Smooth muscle cell (in vitro differentiated cells): ENCODE measurements around the gene ZNRD2. TPM values are rescaled to one million over a fixed set of nuclear protein-coding genes. Genes with fewer than 3 reads are reported as not detected.
A peak's percentile ranks its signal among the peaks of the same experiment; 100 is the strongest.

Experiments
- DNase-seq: peaks from one replicate; lab custom pipeline; 2025; ENCODE audit not compliant: unreplicated experiment; lab: John Stamatoyannopoulos, UW
- H2AFZ ChIP-seq: fragments of 200-600 bp; sonication (generic); 2 replicates; pipeline ENCODE4 v1.6.0; 2016; ENCODE audit warnings: antibody characterized with exemption, low read depth, mild to moderate bottlenecking
- H3F3A ChIP-seq: fragments of 200-600 bp; sonication (generic); 2 replicates; pipeline ENCODE4 v1.6.0; 2017; ENCODE audit warnings: antibody characterized with exemption, low read depth
- H3K27ac ChIP-seq: fragments of 200-600 bp; sonication (generic); 2 replicates; pipeline ENCODE4 v1.5.1; 2016; ENCODE audit warnings: low read depth, mild to moderate bottlenecking
- H3K27me3 ChIP-seq: fragments of 200-600 bp; sonication (generic); 2 replicates; pipeline ENCODE4 v1.6.1; 2016; ENCODE audit warnings: low read depth, mild to moderate bottlenecking
- H3K36me3 ChIP-seq: fragments of 200-600 bp; sonication (generic); 2 replicates; pipeline ENCODE4 v1.5.1; 2016; ENCODE audit warnings: low read depth
- H3K4me1 ChIP-seq: fragments of 200-600 bp; sonication (generic); 2 replicates; pipeline ENCODE4 v1.5.1; 2016; ENCODE audit warnings: low read depth
- H3K4me2 ChIP-seq: fragments of 200-600 bp; sonication (generic); 2 replicates; pipeline ENCODE4 v1.6.0; 2016; ENCODE audit warnings: mild to moderate bottlenecking
- H3K4me3 ChIP-seq: fragments of 200-600 bp; sonication (generic); 2 replicates; pipeline ENCODE4 v1.5.1; 2016; ENCODE audit warnings: mild to moderate bottlenecking
- H3K79me2 ChIP-seq: fragments of 200-600 bp; sonication (generic); 2 replicates; pipeline ENCODE4 v1.6.0; 2016; ENCODE audit warnings: low read depth, mild to moderate bottlenecking
- H3K9ac ChIP-seq: fragments of 200-600 bp; sonication (generic); 2 replicates; pipeline ENCODE4 v1.6.0; 2016; ENCODE audit warnings: low read depth
- H3K9me3 ChIP-seq: fragments of 200-600 bp; sonication (generic); replicated peaks from 2 replicates; pipeline ENCODE4 v1.5.1; 2016; ENCODE audit warnings: low read depth
- H4K20me1 ChIP-seq: fragments of 200-600 bp; sonication (generic); 2 replicates; pipeline ENCODE4 v1.6.0; 2016; ENCODE audit warnings: low read depth
- CTCF ChIP-seq: fragments of 200-600 bp; sonication (generic); IDR thresholded peaks from 2 replicates; pipeline ENCODE4 v1.5.1; 2017; ENCODE audit warnings: borderline replicate concordance, mild to moderate bottlenecking, antibody characterized with exemption; ENCODE audit not compliant: insufficient read depth, poor library complexity, severe bottlenecking
- WGBS: methylation state at CpG from one replicate; pipeline ENCODE4 v1.1.7; 2016; ENCODE audit warnings: low lambda C conversion rate; 5-methylcytosine and 5-hydroxymethylcytosine counted together
- polyA plus RNA-seq: library from polyadenylated mRNA; unstranded; fragments of >200 nt; fragmentation: Nextera tagmentation; extraction: Ambion mirVana; gene quantifications from 2 replicates; pipeline ENCODE4 v1.2.1, GENCODE V29; 2016
- total RNA-seq: library from RNA; depleted of rRNA; stranded (reverse); fragments of >200 nt; gene quantifications from 2 replicates; pipeline ENCODE4 v1.2.3, GENCODE V29; 2014

Gene ZNRD2
- total and polyA plus RNA-seq, 2 experiments from 2014 or later = 55.5 to 105 TPM

GRCh38 chr11:65607614-65608426 is 37.5 kb downstream of the ZNRD2 start:
- H3K4me1 ChIP-seq = peaks cover 19% of the 10 kb centered on the region
- peak overlapping the region; percentile 27 for H3K4me3 ChIP-seq
- peaks cover 5% of the 10 kb centered on the region for H3F3A ChIP-seq
- H3K9me3 ChIP-seq = no peaks in the 10 kb centered on the region
- H3K79me2 ChIP-seq = peaks cover 19% of the 10 kb centered on the region
- H2AFZ ChIP-seq = no peak overlapping the region
- H3K4me2 ChIP-seq = peak overlapping the region; percentile 79
- H3K9ac ChIP-seq = no peak overlapping the region
- peaks cover 62% of the 10 kb centered on the region for H4K20me1 ChIP-seq
- DNase-seq = no peak
- TF ChIP-seq CTCF = no peak
- no peak overlapping the region for H3K27ac ChIP-seq
- H3K27me3 ChIP-seq = no peaks in the 10 kb centered on the region
- peaks cover 3% of the 10 kb centered on the region for H3K36me3 ChIP-seq
- WGBS = 74% methylated on average over 37 of the region's 37 CpGs

GRCh38 chr11:65609229-65609628 is 39.0 kb downstream of the ZNRD2 start:
- H3F3A ChIP-seq = peaks cover 5% of the 10 kb centered on the region
- H3K79me2 ChIP-seq = peaks cover 31% of the 10 kb centered on the region
- H3K36me3 ChIP-seq = peaks cover 3% of the 10 kb centered on the region
- WGBS = 97% methylated on average over 3 of the region's 3 CpGs
- no peaks in the 10 kb centered on the region for H3K9me3 ChIP-seq
- no peak overlapping the region for H2AFZ ChIP-seq
- no peak overlapping the region for H3K27ac ChIP-seq
- H3K9ac ChIP-seq = no peak overlapping the region
- no peak overlapping the region for H3K4me2 ChIP-seq
- DNase-seq = no peak
- H3K27me3 ChIP-seq = no peaks in the 10 kb centered on the region
- H3K4me1 ChIP-seq = peaks cover 29% of the 10 kb centered on the region
- no peak overlapping the region for H3K4me3 ChIP-seq
- H4K20me1 ChIP-seq = peaks cover 67% of the 10 kb centered on the region
- no peak for TF ChIP-seq CTCF

GRCh38 chr11:65609665-65610064 is 39.4 kb downstream of the ZNRD2 start:
- Histone ChIP-seq H3K9ac (no peak overlapping the region), H3K9me3 (no peaks in the 10 kb centered on the region), H3K27me3 (no peaks in the 10 kb centered on the region), H3K79me2 (peaks cover 31% of the 10 kb centered on the region), H3K4me1 (peaks cover 29% of the 10 kb centered on the region), H3K4me2 (no peak overlapping the region), H3F3A (peaks cover 5% of the 10 kb centered on the region), H3K36me3 (peaks cover 3% of the 10 kb centered on the region), H3K27ac (no peak overlapping the region), H3K4me3 (no peak overlapping the region), H2AFZ (no peak overlapping the region), H4K20me1 (peaks cover 67% of the 10 kb centered on the region)
- DNase-seq = no peak
- TF ChIP-seq CTCF = no peak
- WGBS = 92% methylated on average over 5 of the region's 5 CpGs

DNA sequence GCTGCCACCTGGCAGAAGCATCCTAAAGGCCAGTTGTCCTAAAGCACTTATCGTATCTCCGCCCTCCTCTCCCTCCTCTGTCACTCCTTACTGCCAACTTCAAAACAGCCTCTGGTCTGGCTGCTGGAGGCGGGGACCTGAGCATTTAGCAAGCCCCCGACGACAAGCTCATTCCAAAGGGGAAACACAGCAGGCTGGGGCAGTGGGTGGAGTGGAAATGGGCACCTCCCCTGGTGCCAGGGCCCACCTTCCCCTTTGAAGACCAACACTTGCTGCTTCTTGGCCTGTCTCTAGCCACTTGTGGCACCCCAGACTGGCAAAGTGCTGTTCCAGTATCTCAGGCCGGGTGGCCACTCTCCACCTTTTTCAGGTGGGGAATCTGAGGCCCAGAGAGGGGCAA is 40.1 kb downstream of the ZNRD2 start:
- Histone ChIP-seq H3K9ac (no peak overlapping the region), H3K27me3 (no peaks in the 10 kb centered on the region), H3K4me3 (no peak overlapping the region), H3F3A (peaks cover 5% of the 10 kb centered on the region), H2AFZ (no peak overlapping the region), H3K9me3 (no peaks in the 10 kb centered on the region), H3K36me3 (peaks cover 3% of the 10 kb centered on the region), H4K20me1 (peaks cover 67% of the 10 kb centered on the region), H3K79me2 (peaks cover 31% of the 10 kb centered on the region), H3K4me1 (peaks cover 29% of the 10 kb centered on the region), H3K4me2 (no peak overlapping the region), H3K27ac (no peak overlapping the region)
- DNase-seq = no peak
- 84% methylated on average over 6 of the region's 6 CpGs for WGBS
- TF ChIP-seq CTCF = no peak
